Epidermal melanocyte (primary cell): ENCODE measurements around the gene EHMT1.
A peak's percentile ranks its signal among the peaks of the same experiment; 100 is the strongest.

ENCODE experiments used
- DNase-seq: peaks from one replicate; pipeline ENCODE4 v3.0.0; 2011; ENCODE audit warnings: low spot score; ENCODE audit not compliant: insufficient read length

The EHMT1 gene

DNA sequence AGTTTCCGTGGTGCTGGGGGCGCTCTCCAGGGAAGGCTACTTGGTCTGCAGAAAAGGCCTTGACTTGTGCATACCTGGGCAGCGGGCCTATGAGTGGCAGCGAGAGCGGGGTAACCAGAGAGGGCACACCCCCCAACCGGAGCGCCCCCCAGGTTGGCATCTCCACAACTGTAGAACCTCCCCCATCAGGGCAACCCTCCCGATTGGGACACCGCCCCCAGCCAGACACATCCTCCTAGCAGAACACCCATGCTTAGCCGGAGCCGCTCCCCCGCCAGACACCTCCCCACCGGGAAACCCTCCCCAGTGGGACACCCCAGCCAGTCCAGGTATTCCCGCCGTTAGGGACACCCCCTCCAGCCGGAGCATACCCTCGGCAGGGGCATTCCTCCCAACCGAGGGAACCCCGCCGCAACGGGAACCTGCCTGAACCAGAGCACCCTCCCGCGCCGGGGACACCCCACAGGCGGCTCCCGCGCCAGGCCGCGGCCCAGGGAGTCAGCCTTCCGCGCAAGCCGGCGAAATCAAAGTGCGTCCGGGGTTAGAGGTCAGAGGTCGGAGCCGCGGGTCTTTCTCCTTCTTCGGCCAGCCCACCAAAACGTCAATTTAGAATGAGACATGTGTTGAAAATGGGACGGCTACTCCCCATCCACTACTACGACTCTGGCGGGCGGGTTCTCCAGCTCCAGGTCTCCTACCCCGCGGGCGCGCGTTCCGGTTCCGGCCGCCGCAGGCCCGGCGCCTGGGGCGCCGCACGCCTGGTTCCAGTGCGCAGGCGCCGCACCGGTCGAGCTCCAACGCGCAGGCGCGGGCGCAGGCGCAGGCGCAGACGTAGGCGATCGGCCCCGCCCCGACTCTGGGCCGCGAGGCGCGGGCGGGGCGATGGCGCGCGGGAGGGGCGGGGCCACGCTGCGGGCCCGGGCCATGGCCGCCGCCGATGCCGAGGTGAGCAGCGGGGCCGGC lies at the start of gene EHMT1:
TSS of gene EHMT1 (plus strand) at position 901 of the 963 bp plus-strand sequence. CDS start at position 925, 24 bp downstream.
- peak; percentile 96 for DNase-seq

DNA sequence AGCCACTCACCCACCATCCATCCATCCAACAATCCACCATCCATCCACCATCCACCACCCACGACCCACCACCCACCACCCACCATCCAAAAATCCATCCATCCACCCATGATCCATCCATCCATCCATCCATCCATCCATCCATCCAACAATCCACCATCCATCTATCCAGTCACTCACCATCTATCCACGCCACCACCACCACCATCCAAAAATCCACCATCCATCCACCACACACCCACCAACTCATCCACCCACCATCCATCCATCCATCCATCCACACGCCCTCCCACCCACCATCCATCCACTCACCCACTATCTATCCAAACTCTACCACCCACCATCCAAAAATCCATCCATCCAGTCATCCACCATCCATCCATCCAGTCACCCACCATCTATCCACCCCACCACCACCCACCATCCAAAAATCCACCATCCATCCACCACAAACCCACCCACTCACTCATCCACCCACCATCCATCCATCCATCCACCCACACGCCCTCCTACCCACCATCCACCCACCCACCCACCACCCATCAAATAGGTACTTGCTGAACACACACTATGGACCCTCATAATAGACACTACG lies 49.1 kb upstream of the EHMT1 start:
- DNase-seq = no peak

DNA sequence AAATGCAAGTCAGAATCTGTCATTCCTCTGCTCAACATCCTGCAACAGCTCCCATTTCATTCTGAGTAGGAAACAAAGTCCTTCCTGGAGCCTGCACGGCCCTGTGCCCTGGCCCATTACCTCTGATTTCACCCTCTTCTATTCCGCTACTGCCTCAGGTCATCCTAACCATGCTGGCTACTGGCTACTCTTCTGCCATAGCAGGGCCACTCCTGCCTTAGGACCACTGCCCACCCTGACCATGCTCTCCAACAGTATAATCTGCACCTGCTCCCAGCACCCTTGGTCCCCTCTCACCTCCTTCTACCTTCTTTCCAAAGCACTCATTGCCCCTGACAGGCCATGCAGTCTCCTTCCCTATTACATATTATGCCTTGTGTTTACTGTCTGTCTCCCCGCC lies 48.2 kb upstream of the EHMT1 start:
- no peak for DNase-seq

DNA sequence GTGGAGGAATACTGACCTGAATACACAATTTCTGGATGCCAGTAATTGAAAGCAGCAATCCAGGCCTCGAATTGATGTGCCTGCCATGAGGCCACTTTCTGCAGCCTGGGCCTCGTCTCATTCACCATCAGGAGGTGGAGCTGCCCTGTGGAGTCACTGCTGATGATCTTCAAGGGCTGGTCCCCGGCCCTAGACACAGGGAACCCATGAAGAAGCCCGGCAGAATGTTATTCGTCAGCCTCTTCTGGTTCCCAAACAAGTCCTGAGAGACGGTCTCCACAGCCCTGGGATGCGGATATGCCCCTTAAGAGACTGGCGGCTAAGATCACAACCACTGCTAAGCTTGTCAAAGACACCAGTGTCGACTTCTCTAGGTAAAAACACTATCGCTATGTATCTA lies 44.6 kb upstream of the EHMT1 start:
- peak; percentile 8 for DNase-seq

DNA sequence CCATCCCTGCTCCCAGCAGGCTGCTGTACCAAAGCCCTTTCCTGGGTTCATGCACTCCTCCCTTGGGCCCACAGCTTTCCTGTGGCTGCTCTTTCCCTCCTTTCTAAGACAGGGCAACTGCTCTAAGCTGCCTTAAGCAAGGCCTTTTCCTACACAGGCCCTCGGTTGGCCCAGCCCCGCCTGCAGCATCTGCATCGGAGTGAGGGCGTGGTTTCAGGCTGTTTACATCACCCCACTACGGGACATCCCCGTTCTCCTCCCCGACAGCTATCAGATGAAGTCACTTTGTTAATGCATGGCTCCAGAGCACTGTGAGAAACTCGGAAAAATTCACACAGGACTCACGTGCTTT lies 43.5 kb upstream of the EHMT1 start:
- no peak for DNase-seq

DNA sequence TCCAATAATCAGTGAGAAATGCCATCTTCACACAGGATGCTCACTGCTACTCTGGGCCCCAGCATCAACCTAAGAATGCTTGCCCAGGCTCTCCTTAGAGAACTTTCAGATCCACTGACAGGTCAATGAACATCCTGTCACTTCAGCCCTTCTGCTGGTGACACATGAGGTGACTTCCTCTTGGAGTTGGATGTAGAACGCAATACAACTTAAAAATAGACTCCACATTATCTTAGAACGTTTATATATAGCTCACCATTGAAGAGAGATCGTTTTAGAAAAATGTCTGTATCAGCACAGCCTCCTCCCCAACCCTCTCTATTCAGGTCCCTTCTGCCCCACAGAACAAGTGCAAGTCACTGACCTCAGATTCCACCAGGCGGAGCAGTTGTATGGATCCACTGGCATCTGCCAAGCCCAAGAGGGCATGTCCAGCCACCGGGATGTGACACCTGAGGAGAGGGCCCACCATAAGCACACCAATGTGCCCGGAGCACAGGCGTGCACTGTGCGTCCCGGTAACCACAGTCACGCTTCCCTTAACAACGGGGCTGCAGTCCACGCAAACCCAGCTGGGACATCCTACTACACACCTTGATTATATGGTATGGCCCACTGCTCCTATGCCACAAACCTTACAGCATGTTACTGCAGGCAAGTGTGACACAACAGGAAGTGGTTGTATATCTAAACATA lies 42.9 kb upstream of the EHMT1 start:
- peak; percentile 12 for DNase-seq

DNA sequence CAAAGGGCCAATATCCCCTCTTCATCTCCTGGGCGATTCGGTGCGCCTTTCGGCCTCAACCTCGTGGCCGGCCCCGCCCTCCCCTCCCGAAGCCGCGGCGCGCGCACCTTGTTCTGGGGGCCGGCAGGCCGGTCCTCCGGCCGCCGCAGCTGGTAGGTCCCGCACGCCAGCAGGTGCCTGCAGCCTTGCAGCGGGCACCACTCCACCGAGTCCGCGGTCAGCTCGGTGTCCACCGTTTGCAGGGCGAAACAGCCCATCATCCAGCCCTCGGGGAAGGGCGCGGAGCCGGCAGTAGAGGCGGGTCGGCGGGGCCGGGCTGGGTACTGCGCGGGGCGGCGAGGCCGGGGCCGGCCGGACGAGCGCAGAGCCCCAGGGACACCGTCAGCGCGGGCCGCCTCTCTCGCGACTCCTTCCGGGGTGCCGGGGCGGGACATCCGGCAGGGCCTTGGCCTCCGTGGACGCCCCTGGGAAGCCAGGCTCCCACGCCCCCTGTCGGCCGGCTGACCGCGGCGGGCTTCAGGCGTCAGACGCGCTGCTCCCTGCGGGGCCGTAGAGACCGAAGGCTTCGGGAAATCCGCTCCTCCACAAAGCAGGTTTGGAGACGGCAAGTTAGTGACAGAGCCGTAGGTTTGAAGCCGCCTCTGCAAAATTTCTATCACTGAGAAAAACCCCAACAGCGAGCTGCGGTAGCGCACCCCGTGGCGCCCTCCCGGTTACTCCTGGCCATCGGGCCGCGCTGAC lies 40.1 kb upstream of the EHMT1 start, which contains the start of gene DPH7:
TSS of gene DPH7 (minus strand) at position 408 of the 741 bp plus-strand sequence. CDS start at position 260, 148 bp downstream.
- DNase-seq = peak; percentile 98

DNA sequence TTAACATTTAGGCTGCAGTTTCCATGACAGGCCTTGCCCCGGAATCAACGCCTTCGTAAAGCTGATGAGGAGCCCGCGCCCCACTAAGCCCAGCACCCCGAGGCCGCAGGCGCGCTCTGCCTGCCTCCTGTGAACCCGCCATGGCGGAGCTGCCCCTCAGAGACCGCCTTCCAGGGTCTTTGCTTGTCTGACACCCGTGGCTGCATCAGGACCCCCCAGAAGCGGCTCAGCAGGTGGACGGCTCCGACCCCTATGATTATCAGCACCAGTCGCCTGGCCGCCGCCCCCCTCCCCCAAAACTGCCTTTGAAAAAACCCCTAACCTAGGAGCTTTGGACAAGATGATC lies 39.6 kb upstream of the EHMT1 start:
- DNase-seq = no peak

DNA sequence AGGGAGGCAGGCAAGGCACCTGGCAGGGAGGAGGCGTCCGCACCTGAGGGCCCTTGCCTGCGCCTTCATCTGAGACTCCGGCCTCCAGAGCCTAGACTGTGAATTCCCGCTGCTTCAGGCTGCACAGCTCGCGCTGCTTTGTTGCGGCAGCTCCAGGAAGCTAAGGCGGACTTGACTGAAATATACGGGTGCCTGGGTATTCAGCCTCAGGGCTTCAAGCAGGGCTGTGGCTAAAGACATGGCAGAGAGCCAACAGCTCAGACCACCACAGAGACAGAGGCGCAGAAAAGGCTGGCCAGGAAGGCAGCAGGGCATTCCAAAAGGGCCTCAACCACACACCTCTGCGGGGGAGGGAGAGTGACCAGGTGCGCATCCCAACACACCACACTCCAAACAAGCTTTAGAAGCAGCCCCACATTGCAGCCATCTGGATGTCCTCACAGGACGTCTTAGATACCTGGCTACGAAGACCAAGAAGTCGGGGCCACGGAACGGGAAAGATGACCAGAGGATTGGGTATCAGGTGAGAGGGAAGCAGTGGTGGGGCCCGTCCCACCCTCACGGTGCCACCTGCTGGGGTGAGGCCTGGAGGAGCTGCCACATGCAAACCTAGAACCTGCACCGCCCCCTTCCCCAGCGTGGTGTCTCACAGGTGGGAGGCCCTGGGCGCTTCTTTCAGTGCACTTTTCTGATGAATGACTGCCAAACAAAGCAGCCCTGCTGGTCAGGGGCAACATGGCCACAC lies 38.4 kb upstream of the EHMT1 start:
- peak; percentile 15 for DNase-seq

DNA sequence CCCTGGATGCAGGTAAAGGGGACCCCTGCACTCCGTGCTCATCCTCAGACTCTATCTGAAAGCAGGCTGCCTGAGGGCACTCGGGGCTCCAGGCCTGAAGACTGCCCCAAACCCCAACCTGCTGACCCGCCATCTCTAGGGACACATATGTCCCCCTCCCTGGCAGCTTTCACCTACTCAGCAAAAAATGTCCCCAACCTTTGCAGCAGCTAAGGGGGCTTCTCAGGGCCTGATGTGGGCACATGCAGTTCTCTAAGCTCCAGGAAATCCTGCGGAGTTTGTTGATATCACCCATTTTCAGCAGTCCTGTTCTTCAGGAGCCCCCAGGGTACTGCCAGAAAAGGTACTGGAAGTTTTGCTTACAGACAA lies 37.9 kb upstream of the EHMT1 start:
- peak; percentile 8 for DNase-seq

DNA sequence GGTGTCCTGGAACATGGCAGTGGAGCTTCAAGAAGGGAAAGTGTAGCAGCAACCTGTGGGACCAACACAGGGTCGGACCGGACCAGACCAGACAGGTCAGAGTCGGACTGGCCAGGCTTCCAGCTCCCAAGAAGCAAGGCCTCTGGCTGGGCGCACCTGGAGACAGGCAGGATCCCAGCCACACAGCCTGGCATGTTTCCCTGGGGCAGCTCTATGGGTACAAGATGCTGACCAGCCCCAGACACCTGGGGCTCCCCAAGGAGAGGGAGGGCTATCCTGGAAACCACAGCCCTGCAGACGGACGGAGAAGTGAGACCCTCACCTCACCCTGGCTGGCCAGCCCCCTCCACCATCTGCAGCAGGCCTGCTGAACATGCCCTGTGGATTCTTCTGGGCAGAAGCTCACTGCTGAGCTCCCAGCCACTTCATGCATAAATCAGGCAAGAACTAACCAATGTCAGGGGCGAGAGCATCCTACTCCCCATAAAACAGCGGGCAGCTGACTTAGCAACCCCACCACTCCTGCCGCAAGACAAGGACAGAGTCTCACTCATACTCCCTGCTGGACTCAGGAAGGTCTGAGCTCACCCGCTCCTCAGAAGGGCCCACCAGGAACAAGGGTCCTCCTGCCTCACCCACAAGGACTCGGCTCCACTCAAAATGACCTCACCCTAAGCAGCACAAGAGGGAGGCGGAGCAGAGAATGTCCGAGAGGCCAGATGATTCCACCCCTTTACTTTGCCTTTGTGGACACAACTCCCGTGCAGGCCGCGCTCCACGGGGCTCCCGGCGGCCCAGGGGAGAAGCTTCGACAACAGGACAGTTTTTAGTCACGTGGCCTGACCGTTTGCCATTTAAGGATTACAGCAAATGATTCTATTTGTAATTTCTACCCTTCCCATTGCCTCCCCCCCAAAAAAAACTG lies 37.2 kb upstream of the EHMT1 start:
- peak; percentile 3 for DNase-seq

DNA sequence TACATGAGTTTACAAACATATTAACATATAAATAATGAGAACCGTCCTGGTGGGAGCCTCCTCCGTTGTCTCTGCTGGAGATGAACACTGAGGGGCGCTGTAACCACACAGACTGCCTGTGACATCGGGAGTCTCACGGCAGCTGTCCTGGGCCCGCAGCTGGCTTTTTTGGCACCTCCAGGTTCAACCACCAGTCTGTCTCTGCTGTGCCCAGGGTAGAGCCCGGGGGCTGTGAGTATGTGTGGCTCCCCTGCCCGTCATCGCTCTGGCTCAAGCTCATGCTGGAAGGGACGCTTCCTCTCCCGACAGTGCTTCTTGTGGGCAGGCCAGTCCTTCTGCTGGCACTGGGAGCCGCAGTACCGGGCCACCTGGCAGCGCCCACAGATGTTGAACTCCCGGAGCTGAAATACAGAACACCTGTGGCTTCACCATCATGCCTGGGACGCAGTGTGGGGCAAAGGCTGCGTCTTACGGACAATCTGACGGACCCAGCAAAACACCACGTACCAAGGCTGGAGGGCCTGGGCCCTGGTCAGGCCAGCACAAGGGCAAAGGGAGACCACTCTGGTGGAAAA lies 36.4 kb upstream of the EHMT1 start:
- peak; percentile 7 for DNase-seq

DNA sequence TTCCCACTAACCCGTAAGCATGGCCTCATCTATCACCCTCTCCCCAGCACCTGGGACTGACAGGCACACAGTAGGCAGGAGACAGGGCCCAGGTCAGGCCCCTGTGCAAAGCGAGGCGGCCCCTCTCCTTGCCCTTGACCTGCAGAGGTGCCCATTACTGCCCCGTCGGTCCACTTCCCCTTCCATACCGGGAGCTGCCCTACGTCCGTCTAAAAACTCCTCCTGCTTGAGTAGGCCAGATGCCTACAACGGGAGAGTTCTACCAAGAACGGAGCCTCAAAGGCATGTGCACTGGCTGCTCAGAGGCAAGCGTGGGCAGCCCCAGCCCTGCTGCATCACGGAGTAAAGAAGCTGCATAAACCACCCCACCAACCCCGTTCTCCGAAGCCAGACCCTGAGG lies 35.5 kb upstream of the EHMT1 start:
- no peak for DNase-seq

DNA sequence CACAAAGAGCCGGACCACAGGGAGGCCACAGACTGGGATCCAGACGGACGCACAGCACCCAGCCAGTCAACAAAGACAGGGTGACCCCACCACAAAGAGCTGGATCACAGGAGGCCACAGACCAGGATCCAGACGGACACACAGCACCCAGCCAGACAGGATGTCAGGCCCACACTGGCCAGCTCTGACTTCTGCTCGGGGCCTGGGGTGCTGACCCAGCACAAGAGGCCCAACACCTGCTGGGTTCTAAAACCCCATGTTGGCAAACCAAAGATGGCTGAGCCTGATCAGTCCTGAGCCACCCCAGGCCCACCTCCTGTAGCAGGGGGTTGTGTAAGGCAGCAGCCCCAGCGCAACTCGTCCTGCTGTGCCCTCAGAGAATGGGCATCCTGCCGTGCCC lies 34.8 kb upstream of the EHMT1 start:
- DNase-seq = peak; percentile 5

DNA sequence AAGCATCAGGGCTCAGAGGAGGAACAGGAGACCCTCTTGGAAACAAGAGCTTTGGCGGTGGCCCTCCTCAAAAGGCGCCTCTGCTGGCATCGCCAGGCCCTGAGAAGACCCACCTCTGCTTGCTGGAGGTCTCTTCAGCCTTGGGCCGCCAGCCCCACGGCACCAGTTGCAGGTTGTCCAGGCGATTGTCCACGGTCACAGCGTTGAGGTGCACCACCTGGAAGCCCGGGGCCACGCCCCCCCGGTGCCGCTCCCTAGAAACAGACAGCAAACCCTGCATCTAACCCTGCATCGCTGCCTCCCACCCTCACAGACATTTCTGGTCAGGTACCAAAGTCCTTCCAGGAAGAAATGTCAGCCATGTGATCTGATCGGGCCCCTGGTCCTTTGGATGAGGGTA lies 32.0 kb upstream of the EHMT1 start:
- DNase-seq = peak; percentile 1

DNA sequence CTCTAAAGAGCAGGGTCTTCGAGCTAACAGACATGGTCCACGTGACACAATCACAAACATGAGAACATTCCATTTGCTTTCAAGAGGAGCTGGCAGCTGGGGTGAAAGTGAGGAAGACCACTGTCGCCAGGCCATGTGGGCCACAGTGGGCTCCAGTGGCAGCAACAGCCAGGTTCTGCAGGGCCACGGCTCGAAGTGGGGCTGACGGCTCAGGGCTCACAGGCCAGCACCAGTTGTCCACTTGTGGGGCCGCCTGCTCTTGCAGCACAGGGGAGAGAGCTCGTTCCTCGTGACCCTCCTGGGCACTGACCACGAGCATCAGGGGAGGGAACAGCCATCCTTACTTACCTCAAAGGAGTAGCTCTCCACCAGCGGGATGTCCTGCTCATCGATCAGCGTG lies 30.5 kb upstream of the EHMT1 start:
- no peak for DNase-seq

DNA sequence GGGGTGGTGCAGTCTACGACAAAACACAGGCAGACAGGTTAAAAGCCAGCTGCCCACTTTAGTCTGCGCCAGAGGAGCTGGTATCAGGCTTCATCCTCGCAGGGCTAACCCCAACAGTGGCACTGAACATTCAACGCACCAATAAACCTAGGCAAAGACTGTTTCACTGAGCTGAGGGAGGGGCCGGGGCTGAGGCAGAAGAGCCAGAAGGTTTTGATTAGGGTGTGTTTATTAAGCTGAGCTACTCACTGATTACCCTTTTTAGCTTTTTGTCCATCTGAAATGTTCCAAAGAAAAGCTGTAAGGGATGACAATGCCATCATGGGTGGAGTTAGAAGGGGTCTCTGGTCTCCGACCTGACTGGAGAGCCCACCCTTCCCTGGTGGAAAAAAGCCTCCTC lies 29.9 kb upstream of the EHMT1 start:
- no peak for DNase-seq

DNA sequence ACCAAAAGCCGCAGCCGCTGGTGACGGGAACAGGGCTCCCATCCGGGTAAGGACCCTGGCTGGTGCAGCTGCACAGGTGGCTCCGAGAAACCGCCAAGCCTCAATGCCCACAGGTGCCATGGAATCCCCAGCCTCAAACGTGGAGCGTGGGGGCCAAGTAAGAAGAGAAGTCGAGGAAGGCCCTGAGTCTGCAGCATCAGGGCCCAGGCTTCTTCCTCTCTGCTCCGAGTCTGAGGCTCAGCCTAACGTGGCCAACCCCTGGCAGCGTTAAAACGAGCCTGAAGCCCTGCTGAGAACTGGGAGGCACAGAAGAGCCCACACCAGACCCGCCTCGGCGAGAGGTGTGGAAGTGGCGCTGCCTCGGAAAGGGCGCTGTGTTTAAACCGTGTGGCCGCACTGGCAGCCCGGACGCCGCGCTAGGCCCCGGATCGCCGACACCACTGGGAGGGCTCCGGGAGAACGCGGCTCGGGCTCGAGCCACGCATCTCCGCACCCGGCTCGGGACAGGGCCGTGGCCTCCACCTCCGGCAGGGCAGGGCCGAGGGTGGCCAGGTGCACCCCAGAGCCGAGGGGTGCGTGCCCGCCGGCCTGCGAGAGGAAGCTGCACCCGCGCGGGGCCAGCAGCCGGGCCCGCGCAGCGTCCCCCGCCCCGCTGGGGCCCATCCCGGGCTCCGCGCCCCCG lies 29.2 kb upstream of the EHMT1 start:
- DNase-seq = peak; percentile 20

DNA sequence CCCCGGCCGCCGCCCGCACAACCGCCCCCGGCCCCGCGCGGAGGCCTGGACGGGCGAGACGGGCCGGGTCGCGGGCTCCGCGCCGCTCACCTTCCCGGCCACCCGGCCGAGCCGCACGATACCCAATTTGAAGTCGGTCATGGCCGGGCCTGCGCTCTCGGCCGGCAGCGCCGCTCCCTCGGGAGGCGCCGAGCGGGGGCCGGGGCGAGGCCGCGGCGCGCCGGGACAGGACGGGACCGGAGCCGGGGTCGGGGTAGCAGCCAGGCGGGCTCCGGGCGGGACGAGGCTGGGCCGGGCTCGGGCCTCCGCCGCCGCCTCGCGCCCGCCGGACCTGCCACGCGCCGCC lies 28.7 kb upstream of the EHMT1 start:
- DNase-seq = no peak
